ENCODE data around the gene BANK1.

The BANK1 gene
- 0 to 0.18 (median 0) reads per million in 4 experiments for total RNA-seq

GRCh38 chr4:101790521-101791181 is at the start of gene BANK1:
Gene BANK1 (plus strand): TSS chr4:101790730. CDS start chr4:101790881, 151 bp downstream.
- no peak for DNase-seq

- DNase-seq, result no peak
Observed at GRCh38 chr4:101753721-101754120, 36.8 kb upstream of the BANK1 start.

- no peak for DNase-seq
Observed at GRCh38 chr4:101756181-101756580, 34.3 kb upstream of the BANK1 start.

- no peak for DNase-seq
Observed at GRCh38 chr4:101761405-101761804, 29.1 kb upstream of the BANK1 start.

GRCh38 chr4:101762025-101762424 is 28.5 kb upstream of the BANK1 start:
- DNase-seq, result no peak

GRCh38 chr4:101762534-101762933 is 28.0 kb upstream of the BANK1 start:
- DNase-seq, result no peak

- DNase-seq, result no peak
Observed at GRCh38 chr4:101763576-101763975, 27.0 kb upstream of the BANK1 start.

GRCh38 chr4:101774807-101775206 is 15.7 kb upstream of the BANK1 start:
- no peak for DNase-seq

GRCh38 chr4:101777431-101777830 is 13.1 kb upstream of the BANK1 start:
- DNase-seq, result no peak

GRCh38 chr4:101780284-101780683 is 10.2 kb upstream of the BANK1 start:
- no peak for DNase-seq

- DNase-seq, result no peak
Observed at GRCh38 chr4:101782546-101782945, 8.0 kb upstream of the BANK1 start.

- DNase-seq, result no peak
Observed at GRCh38 chr4:101784957-101785356, 5.6 kb upstream of the BANK1 start.

GRCh38 chr4:101785486-101785885 is 5.0 kb upstream of the BANK1 start:
- no peak for DNase-seq

GRCh38 chr4:101787701-101788316 is 2.7 kb upstream of the BANK1 start:
- DNase-seq, result no peak

- no peak for DNase-seq
Observed at GRCh38 chr4:101791182-101791558, 640 bp downstream of the BANK1 start.

- no peak for DNase-seq
Observed at GRCh38 chr4:101792056-101792590, 1.6 kb downstream of the BANK1 start.

- DNase-seq, result no peak
Observed at GRCh38 chr4:101793397-101793796, 2.9 kb downstream of the BANK1 start.

- no peak for DNase-seq
Observed at GRCh38 chr4:101794806-101795205, 4.3 kb downstream of the BANK1 start.

GRCh38 chr4:101795704-101796103 is 5.2 kb downstream of the BANK1 start:
- DNase-seq, result no peak

GRCh38 chr4:101801958-101802357 is 11.4 kb downstream of the BANK1 start:
- DNase-seq, result no peak

- no peak for DNase-seq
Observed at GRCh38 chr4:101806914-101807313, 16.4 kb downstream of the BANK1 start.

- DNase-seq, result no peak
Observed at GRCh38 chr4:101807351-101807750, 16.8 kb downstream of the BANK1 start.

GRCh38 chr4:101813604-101814003 is 23.1 kb downstream of the BANK1 start:
- DNase-seq, result no peak

GRCh38 chr4:101818362-101818761 is 27.8 kb downstream of the BANK1 start:
- DNase-seq, result no peak

- DNase-seq, result no peak
Observed at GRCh38 chr4:101823864-101824263, 33.3 kb downstream of the BANK1 start.
